Left renal cortex interstitium (tissue), 4 donors: ENCODE data around the gene SORCS2. TPM values are rescaled to one million over a fixed set of nuclear protein-coding genes. Genes with fewer than 3 reads are reported as not detected.

Experiments used
- DNase-seq, 4 donors: peaks; one replicate each; pipeline ENCODE4 v3.0.0-alpha.2; 2013; ENCODE audit warnings: low read depth in 4 of 4, low spot score in 2 of 4, missing footprints in 1 of 4
- polyA plus RNA-seq, 4 donors: library from polyadenylated mRNA; unstranded; fragments of 120-200 nt; gene quantifications; one replicate each; pipeline ENCODE4 v1.2.1, GENCODE V29; 2013; ENCODE audit not compliant: insufficient read length in 4 of 4

The SORCS2 gene
- polyA plus RNA-seq, 4 donors = 3.7 to 11.5 (median 8.4) TPM

GRCh38 chr4:7717946-7718490 is 525.7 kb downstream of the SORCS2 start:
- no peak for DNase-seq

DNA sequence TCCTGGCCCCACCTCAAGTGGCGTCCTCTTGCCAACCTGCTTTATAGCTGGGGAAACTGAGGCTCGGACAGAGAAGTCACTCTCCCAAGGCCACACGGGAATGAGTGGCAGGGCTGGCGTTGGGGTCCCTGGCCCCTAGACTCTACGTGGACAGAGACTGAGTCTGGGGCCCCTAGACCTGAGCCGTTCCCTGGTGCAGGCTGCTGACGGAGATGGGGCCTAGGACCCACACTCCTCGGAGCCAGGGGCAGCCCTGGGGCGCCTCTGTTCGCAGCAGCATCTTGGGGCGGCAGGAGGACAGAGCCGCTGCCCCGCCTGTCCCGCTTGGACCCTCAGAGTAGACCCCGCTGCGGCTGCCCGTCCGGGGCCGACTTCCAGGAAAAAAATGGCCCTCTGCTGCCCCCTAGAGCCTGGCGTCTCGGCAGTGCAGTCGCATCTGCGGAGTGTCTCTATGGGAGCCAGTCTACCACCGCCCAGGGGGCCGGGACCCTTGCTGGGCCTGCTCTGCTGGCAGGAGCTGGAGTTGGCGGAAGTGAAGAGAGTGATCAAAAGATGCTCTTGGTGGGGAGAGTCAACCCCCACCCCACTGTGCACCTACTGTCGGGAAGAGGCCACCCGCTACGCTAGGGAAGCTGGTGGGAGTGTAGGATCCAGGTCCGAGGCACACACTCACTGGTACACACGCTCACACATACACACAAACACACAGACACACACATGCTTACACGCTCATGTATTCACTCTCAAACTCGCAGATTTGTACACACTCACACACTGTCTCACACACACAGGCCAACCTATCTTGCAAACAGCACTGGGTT is 527.2 kb downstream of the SORCS2 start:
- DNase-seq = peak in 3 of 4 donors; percentile 11 to 48 (median 34)

- DNase-seq = no peak
Measured at GRCh38 chr4:7721984-7722551, 529.7 kb downstream of the SORCS2 start.

GRCh38 chr4:7722766-7723387 is 530.5 kb downstream of the SORCS2 start:
- no peak for DNase-seq

- DNase-seq = no peak
Measured at GRCh38 chr4:7723625-7724024, 531.3 kb downstream of the SORCS2 start.

DNA sequence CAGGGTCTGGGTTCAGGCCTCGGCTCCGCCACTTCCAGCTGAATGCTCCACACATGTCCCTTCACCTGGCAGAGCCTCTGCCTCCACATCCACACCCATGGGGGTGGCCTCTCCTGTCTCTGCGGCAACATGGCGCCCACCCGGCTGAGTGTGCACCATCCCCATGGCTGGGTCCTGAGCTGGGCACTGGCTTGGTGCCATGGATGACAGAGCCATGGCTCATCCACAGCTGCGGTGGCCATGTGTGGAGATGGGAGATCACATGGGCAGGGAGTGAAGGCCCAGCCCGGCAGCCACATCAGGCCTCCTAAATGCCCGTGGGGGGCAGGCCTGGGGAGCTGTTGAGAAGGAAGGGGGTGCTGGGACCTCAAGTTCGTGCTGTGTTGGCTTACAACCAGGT is 533.6 kb downstream of the SORCS2 start:
- no peak for DNase-seq

GRCh38 chr4:7726665-7727413 is 534.5 kb downstream of the SORCS2 start:
- DNase-seq = no peak

GRCh38 chr4:7727749-7728148 is 535.4 kb downstream of the SORCS2 start:
- DNase-seq = no peak

DNA sequence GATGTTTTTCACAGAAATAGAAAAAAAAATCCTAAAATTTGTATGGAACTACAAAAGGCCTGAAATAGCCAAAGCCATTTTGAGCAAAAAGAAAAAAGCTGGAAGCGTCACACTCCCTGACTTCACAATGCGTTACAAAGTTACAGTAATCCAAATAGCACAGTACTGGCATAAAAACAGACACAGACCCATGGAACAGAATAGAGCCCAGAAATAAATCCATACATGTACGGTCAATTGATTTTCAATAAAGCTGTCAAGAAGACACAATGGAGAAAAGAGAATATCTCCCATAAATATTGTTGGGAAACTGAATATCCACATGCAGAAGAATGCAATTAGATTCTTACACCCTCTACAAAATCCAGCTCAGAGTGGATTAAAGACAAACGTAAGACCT is 539.1 kb downstream of the SORCS2 start:
- DNase-seq = no peak

- DNase-seq = no peak
Measured at GRCh38 chr4:7732263-7732662, 539.9 kb downstream of the SORCS2 start.

DNA sequence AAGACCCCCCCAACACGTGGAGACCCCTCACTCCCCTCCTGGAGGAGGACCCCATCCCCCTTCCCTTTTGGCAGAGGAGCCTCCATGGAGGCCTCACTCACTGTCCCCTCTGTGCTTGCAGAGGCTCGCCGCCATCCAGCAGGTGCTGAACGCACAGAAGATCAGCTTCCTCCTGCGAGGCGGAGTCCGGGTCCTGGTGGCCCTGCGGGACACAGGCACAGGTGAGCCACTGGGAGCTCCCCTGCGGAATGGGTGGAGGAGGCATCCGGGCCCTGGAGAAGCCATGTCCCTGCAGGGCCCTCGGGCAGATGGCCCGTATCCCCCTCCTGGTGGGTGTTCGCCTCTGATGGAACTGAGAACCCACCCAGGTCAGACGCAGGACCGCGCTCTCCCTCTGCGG is 540.9 kb downstream of the SORCS2 start:
- no peak for DNase-seq

GRCh38 chr4:7733801-7734650 is 541.7 kb downstream of the SORCS2 start:
- DNase-seq = no peak

DNA sequence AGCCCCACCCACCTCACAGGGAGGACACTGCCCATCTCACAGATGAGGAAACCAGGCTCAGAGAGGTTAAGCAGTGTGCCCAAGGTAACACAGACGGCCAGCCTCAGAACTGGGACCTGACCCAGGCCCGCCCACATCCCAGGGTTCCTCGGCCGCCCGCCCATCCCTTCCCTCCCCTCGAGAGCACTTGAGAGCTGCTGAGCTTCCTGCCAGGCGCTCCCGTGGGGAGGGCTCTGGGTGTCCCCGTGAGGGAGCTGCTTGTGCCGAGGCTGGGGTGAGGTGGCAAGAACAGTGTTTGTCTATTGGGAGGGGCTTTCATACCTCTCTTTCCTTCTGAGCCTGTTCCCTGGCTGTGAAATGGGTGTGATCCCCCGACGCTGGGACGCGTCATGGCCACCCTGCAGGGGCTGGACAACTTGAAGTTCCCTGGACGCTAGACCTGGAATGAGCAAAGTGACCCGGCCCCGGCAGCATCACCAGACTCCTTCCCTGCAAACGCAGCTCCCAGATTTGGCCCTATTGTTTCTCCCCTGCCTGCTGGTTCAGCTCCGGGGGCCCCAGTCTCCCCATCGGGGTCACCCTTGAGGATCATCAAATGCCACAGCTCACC is 542.4 kb downstream of the SORCS2 start:
- no peak for DNase-seq

- no peak for DNase-seq
Measured at GRCh38 chr4:7735395-7735794, 543.1 kb downstream of the SORCS2 start.

- no peak for DNase-seq
Measured at GRCh38 chr4:7735961-7736360, 543.6 kb downstream of the SORCS2 start.

GRCh38 chr4:7736436-7737267 is 544.3 kb downstream of the SORCS2 start:
- DNase-seq = no peak

DNA sequence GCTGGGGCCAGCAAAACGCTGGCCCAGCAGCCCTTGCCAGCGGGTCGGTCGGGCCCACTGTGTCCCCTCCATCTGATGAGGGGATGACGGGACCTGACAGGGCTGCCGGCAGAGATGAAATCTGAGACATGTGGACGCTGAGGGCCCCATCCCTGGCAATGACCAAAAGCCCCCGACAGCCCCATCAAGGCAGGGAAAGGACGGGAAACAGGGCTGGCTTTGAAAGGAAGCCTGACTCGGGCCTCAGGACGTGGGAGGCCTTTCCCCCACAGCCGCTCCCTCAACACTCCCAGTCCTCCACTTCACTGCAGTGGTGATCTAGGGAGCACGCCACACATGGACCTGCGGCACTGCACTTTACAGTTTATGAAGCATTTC is 544.9 kb downstream of the SORCS2 start:
- DNase-seq = no peak

DNA sequence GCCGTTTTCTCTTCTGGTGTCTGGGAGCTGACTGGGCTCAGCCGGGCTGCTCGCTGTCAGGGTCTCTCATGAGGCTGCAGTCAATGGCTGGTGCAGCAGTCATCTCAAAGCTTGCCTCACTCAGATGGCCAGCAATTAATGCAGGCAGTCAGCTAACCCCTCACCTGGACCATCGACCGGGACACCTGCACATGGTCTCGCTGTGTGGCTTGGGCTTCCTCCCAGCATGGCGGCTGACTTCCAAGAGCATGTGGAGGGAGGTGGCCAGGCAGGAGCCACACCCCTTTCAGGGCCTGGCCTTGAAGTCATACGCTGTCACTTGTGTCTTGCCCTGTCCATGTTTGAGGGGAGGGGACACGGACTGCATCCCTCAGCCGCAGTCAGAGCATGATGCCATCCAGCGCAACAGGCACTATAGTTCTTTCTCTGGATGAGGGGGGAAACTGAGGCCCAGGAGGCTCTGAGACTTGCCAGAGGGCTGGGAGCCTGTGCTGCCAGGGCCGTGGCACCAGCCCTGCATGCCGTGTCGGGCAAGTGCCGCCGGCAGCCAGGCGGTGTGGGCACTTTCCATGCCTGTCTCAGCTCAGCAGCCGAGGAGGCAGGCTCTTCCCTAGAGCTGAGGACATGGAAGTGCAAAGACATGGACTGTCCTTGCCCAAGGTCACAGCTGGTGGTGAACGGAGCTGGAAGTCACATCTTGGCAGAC is 545.6 kb downstream of the SORCS2 start:
- DNase-seq = no peak
